GM23338 (cell line): Measurements from ENCODE around the gene GALNT16. TPM values are rescaled to one million over a fixed set of nuclear protein-coding genes. Genes with fewer than 3 reads are reported as not detected.

Source experiments
- ATAC-seq: fragments of 200-7000 bp; cut with Tn5 transposase; 3 replicates; pipeline ENCODE4 v1.9.1; 2020
- DNase-seq: peaks from one replicate; pipeline ENCODE4 v3.0.0-alpha.2; 2015; ENCODE audit warnings: low spot score
- H2AFZ ChIP-seq: fragments of 200-600 bp; sonication (generic); 2 replicates; pipeline ENCODE4 v1.8.0; 2016; ENCODE audit warnings: antibody characterized with exemption, mild to moderate bottlenecking, moderate library complexity
- H3F3A ChIP-seq: fragments of 200-600 bp; sonication (generic); replicated peaks from 2 replicates; pipeline ENCODE4 v1.8.0; 2017; ENCODE audit warnings: antibody characterized with exemption, mixed run types, low read depth
- H3K27ac ChIP-seq: fragments of 200-600 bp; sonication (generic); 2 replicates; pipeline ENCODE4 v1.6.1; 2016; ENCODE audit warnings: low read depth
- H3K27me3 ChIP-seq: fragments of 200-600 bp; sonication (generic); 2 replicates; pipeline ENCODE4 v1.8.0; 2016; ENCODE audit warnings: mild to moderate bottlenecking, mixed run types, moderate library complexity; ENCODE audit not compliant: insufficient read depth
- H3K36me3 ChIP-seq: fragments of 200-600 bp; sonication (generic); 2 replicates; pipeline ENCODE4 v1.8.0; 2016; ENCODE audit warnings: mild to moderate bottlenecking; ENCODE audit not compliant: insufficient read depth
- H3K4me1 ChIP-seq: fragments of 200-600 bp; sonication (generic); 2 replicates; pipeline ENCODE4 v1.8.0; 2016; ENCODE audit warnings: mild to moderate bottlenecking, moderate library complexity; ENCODE audit not compliant: insufficient read depth
- H3K4me2 ChIP-seq: fragments of 200-600 bp; sonication (generic); 2 replicates; pipeline ENCODE4 v1.7.1; 2017; ENCODE audit warnings: mixed run types
- H3K4me3 ChIP-seq: fragments of 200-600 bp; sonication (generic); 2 replicates; pipeline ENCODE4 v1.6.1; 2016; ENCODE audit warnings: mixed run types
- H3K79me2 ChIP-seq: fragments of 200-600 bp; sonication (generic); replicated peaks from 2 replicates; pipeline ENCODE4 v1.8.0; 2017; ENCODE audit warnings: mild to moderate bottlenecking; ENCODE audit not compliant: insufficient read depth
- H3K9me2 ChIP-seq: fragments of 200-600 bp; sonication (generic); 2 replicates; pipeline ENCODE4 v1.8.0; 2017; ENCODE audit not compliant: insufficient read depth
- H4K20me1 ChIP-seq: fragments of 200-600 bp; sonication (generic); replicated peaks from 2 replicates; pipeline ENCODE4 v1.8.0; 2017; ENCODE audit warnings: mild to moderate bottlenecking; ENCODE audit not compliant: insufficient read depth
- H3K27ac Mint-ChIP-seq: 2 replicates; pipeline ENCODE4 v1.8.0; 2020; ENCODE audit warnings: inconsistent platforms, mild to moderate bottlenecking, moderate library complexity, mixed read lengths
- H3K27me3 Mint-ChIP-seq: 3 replicates; pipeline ENCODE4 v1.8.0; 2022; ENCODE audit warnings: low read depth, mild to moderate bottlenecking, moderate library complexity, mixed read lengths, inconsistent platforms; ENCODE audit not compliant: insufficient read depth, poor library complexity
- H3K36me3 Mint-ChIP-seq: 3 replicates; pipeline ENCODE4 v1.8.0; 2021; ENCODE audit warnings: low read depth, mild to moderate bottlenecking, inconsistent platforms, moderate library complexity, mixed read lengths
- H3K4me1 Mint-ChIP-seq: 3 replicates; pipeline ENCODE4 v1.8.0; 2020; ENCODE audit warnings: mild to moderate bottlenecking, inconsistent platforms, mixed read lengths
- H3K4me3 Mint-ChIP-seq: 3 replicates; pipeline ENCODE4 v1.8.0; 2021; ENCODE audit warnings: moderate library complexity, mild to moderate bottlenecking, inconsistent platforms, mixed read lengths
- H3K9me3 Mint-ChIP-seq: 3 replicates; pipeline ENCODE4 v1.8.0; 2020; ENCODE audit warnings: moderate library complexity, mild to moderate bottlenecking, inconsistent platforms, mixed read lengths
- CREB1 ChIP-seq: fragments of 250-450 bp; sonication (Bioruptor Pico); IDR thresholded peaks from 2 replicates; pipeline ENCODE4 v1.5.0; 2020; ENCODE audit warnings: low read depth, mild to moderate bottlenecking, moderate library complexity
- EZH2 ChIP-seq: fragments of 200-600 bp; sonication (generic); IDR thresholded peaks from one replicate; pipeline ENCODE4 v1.8.0; 2017; ENCODE audit warnings: antibody characterized with exemption, mild to moderate bottlenecking, low read depth; ENCODE audit not compliant: unreplicated experiment
- NANOG ChIP-seq: IDR thresholded peaks from 2 replicates; pipeline ENCODE4 v1.6.1; 2016; ENCODE audit warnings: antibody characterized with exemption, borderline replicate concordance
- POLR2AphosphoS5 ChIP-seq: IDR thresholded peaks from 2 replicates; pipeline ENCODE4 v1.6.1; 2016; ENCODE audit warnings: antibody characterized with exemption, low read depth
- STAT1 ChIP-seq: IDR thresholded peaks from one replicate; pipeline ENCODE4 v1.6.1; 2016; ENCODE audit warnings: antibody characterized with exemption; ENCODE audit not compliant: unreplicated experiment
- ZNF114 ChIP-seq: fragments of 250-450 bp; sonication (Bioruptor Pico); IDR thresholded peaks from 2 replicates; pipeline ENCODE4 v1.5.0; 2020; ENCODE audit warnings: mild to moderate bottlenecking, moderate library complexity
- ZNF331 ChIP-seq: fragments of 250-450 bp; sonication (Bioruptor Pico); IDR thresholded peaks from 2 replicates; pipeline ENCODE4 v1.5.0; 2020; ENCODE audit warnings: low read depth, mild to moderate bottlenecking, moderate library complexity
- polyA plus RNA-seq: library from polyadenylated mRNA; unstranded; fragments of >200 nt; fragmentation: Nextera tagmentation; extraction: Ambion mirVana; gene quantifications from 2 replicates; pipeline ENCODE4 v1.2.1, GENCODE V29; 2016
- total RNA-seq: library from RNA; depleted of rRNA; stranded (reverse); fragments of >200 nt; shearing (Covaris generic); gene quantifications from 2 replicates; pipeline ENCODE4 v1.2.3, GENCODE V29; 2014
- TF ChIP-seq, protein P1 (sequence below): fragments of 250-450 bp; sonication (Bioruptor Pico); IDR thresholded peaks from 2 replicates; pipeline ENCODE4 v1.5.0; 2020; ENCODE audit warnings: mild to moderate bottlenecking, moderate library complexity
- TF ChIP-seq, protein P2 (sequence below), 2 experiments: fragments of 200-600 bp in 1 of 2; sonication (generic) in 1 of 2; conservative IDR thresholded peaks; 2 replicates each; pipeline versions ENCODE4 v1.5.1 to v1.6.1; 2016 to 2017; ENCODE audit warnings: antibody characterized with exemption in 2 of 2, low read depth in 2 of 2, mild to moderate bottlenecking in 2 of 2, moderate library complexity in 1 of 2

The GALNT16 gene
- total and polyA plus RNA-seq, 2 experiments from 2014 or later, result 1.5 to 2.9 TPM

DNA sequence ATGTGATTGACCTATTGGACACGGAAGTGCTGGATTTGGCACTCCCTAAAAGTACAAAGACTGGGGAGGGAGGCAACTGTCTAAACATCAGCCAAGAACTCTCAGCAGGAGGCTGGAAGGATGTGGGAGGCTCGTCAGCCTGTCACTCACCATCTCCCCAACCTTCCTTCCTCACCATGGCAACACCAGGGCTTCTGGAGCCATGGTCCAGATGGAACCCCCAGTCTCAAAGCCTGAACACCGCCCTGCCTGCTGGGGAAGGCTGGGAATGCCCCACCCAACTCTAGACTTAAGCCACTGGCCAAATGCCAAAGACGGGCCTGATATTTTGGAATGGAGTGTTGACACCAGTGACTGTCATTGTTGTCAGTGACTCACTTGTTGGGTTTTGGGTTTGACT, 55.3 kb downstream of the GALNT16 start (continued):
- TF ChIP-seq, protein P1, sequence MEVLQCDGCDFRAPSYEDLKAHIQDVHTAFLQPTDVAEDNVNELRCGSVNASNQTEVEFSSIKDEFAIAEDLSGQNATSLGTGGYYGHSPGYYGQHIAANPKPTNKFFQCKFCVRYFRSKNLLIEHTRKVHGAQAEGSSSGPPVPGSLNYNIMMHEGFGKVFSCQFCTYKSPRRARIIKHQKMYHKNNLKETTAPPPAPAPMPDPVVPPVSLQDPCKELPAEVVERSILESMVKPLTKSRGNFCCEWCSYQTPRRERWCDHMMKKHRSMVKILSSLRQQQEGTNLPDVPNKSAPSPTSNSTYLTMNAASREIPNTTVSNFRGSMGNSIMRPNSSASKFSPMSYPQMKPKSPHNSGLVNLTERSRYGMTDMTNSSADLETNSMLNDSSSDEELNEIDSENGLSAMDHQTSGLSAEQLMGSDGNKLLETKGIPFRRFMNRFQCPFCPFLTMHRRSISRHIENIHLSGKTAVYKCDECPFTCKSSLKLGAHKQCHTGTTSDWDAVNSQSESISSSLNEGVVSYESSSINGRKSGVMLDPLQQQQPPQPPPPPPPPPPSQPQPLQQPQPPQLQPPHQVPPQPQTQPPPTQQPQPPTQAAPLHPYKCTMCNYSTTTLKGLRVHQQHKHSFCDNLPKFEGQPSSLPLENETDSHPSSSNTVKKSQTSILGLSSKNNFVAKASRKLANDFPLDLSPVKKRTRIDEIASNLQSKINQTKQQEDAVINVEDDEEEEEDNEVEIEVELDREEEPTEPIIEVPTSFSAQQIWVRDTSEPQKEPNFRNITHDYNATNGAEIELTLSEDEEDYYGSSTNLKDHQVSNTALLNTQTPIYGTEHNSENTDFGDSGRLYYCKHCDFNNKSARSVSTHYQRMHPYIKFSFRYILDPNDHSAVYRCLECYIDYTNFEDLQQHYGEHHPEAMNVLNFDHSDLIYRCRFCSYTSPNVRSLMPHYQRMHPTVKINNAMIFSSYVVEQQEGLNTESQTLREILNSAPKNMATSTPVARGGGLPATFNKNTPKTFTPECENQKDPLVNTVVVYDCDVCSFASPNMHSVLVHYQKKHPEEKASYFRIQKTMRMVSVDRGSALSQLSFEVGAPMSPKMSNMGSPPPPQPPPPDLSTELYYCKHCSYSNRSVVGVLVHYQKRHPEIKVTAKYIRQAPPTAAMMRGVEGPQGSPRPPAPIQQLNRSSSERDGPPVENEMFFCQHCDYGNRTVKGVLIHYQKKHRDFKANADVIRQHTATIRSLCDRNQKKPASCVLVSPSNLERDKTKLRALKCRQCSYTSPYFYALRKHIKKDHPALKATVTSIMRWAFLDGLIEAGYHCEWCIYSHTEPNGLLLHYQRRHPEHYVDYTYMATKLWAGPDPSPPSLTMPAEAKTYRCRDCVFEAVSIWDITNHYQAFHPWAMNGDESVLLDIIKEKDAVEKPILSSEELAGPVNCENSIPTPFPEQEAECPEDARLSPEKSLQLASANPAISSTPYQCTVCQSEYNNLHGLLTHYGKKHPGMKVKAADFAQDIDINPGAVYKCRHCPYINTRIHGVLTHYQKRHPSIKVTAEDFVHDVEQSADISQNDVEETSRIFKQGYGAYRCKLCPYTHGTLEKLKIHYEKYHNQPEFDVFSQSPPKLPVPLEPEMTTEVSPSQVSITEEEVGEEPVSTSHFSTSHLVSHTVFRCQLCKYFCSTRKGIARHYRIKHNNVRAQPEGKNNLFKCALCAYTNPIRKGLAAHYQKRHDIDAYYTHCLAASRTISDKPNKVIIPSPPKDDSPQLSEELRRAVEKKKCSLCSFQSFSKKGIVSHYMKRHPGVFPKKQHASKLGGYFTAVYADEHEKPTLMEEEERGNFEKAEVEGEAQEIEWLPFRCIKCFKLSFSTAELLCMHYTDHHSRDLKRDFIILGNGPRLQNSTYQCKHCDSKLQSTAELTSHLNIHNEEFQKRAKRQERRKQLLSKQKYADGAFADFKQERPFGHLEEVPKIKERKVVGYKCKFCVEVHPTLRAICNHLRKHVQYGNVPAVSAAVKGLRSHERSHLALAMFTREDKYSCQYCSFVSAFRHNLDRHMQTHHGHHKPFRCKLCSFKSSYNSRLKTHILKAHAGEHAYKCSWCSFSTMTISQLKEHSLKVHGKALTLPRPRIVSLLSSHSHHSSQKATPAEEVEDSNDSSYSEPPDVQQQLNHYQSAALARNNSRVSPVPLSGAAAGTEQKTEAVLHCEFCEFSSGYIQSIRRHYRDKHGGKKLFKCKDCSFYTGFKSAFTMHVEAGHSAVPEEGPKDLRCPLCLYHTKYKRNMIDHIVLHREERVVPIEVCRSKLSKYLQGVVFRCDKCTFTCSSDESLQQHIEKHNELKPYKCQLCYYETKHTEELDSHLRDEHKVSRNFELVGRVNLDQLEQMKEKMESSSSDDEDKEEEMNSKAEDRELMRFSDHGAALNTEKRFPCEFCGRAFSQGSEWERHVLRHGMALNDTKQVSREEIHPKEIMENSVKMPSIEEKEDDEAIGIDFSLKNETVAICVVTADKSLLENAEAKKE (CRISPR knock-in tag), result no peak
- TF ChIP-seq ZNF114 (CRISPR knock-in tag), result no peak
- no peak for TF ChIP-seq NANOG
- no peak for TF ChIP-seq POLR2AphosphoS5
- no peak for TF ChIP-seq ZNF331 (CRISPR knock-in tag)
- TF ChIP-seq CREB1 (CRISPR knock-in tag), result no peak
- TF ChIP-seq EZH2, result no peak
- no peak for TF ChIP-seq STAT1

DNA sequence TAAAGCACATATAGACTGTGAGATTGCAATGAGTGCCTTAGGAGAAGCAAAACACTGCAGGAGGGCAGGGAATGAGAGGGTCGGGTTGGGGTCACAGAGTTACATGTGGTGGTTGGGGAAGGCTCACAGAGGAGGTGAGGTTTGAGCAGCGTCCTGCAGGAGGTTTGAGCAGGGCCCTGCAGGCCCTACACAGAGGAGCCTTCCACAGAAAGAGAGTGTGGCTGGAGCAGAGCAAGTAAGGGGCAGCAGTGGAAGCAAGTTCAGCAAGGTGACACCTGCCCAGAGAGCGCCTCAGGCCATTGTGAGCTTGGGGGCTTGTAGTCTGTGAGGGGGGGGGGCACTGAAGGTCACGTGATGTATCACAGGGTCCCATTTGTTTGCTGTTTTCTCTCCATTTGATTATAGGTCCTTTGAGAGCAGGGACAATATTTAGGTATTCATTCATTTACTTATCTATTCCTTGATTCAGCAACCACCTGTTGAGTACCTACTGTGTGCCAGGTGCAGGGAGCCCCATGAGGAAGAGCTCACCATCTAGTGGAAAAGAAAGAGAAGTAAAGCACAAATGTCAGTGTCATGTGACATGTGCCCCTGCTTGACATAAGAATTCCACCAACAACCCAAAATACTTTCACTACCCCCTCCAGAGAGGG, 56.6 kb downstream of the GALNT16 start:
- H3K27me3 ChIP-seq, result no peaks in the 10 kb centered on the region
- peak; percentile 62 for ATAC-seq
- H4K20me1 ChIP-seq, result no peaks in the 10 kb centered on the region
- H3K4me2 ChIP-seq, result no peak overlapping the region
- H3K4me3 ChIP-seq, result no peak overlapping the region
- H3K27ac ChIP-seq, result no peak overlapping the region
- H3K79me2 ChIP-seq, result no peaks in the 10 kb centered on the region
- no peak overlapping the region for H3K4me3 Mint-ChIP-seq
- H3K27ac Mint-ChIP-seq, result no peak overlapping the region
- H3K9me3 Mint-ChIP-seq, result 0 out of 3 replicates have a peak, but pooled peaks cover 4% of the 10 kb centered on the region
- H3K4me1 Mint-ChIP-seq, result peaks cover 22% of the 10 kb centered on the region
- no peaks in the 10 kb centered on the region; the same call in 2 of the 3 replicates for H3K36me3 Mint-ChIP-seq
- no peak overlapping the region for H2AFZ ChIP-seq
- DNase-seq, result no peak
- no peak for TF ChIP-seq POLR2AphosphoS5
- TF ChIP-seq, protein P2, sequence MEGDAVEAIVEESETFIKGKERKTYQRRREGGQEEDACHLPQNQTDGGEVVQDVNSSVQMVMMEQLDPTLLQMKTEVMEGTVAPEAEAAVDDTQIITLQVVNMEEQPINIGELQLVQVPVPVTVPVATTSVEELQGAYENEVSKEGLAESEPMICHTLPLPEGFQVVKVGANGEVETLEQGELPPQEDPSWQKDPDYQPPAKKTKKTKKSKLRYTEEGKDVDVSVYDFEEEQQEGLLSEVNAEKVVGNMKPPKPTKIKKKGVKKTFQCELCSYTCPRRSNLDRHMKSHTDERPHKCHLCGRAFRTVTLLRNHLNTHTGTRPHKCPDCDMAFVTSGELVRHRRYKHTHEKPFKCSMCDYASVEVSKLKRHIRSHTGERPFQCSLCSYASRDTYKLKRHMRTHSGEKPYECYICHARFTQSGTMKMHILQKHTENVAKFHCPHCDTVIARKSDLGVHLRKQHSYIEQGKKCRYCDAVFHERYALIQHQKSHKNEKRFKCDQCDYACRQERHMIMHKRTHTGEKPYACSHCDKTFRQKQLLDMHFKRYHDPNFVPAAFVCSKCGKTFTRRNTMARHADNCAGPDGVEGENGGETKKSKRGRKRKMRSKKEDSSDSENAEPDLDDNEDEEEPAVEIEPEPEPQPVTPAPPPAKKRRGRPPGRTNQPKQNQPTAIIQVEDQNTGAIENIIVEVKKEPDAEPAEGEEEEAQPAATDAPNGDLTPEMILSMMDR (conservative IDR thresholded peaks at IDR 0.05; ENCODE audit: low read depth in 2 of 2), result peak in 1 of 2 experiments; percentile 14; a peak in 1 of 4 replicates
- H3F3A ChIP-seq, result no peaks in the 10 kb centered on the region
- H3K9me2 ChIP-seq, result peaks cover 18% of the 10 kb centered on the region; the same call in 1 of the 2 replicates
- H3K36me3 ChIP-seq, result no peaks in the 10 kb centered on the region
- peaks cover 13% of the 10 kb centered on the region for H3K27me3 Mint-ChIP-seq
- no peaks in the 10 kb centered on the region; the same call in none of the 2 replicates for H3K4me1 ChIP-seq
